ENCODE measurements around the gene SEMA6B. TPM values are rescaled to one million over a fixed set of nuclear protein-coding genes. Genes with fewer than 3 reads are reported as not detected.
"Not testable (repeated sequence)": the region's sequence is repeated elsewhere in the genome, so short reads cannot be mapped to it uniquely, and the experiment has no call there.

SEMA6B gene
- total RNA-seq, 2 experiments from 2014 or later: not detected

GRCh38 chr19:4577020-4577782, 17.7 kb upstream of the SEMA6B start:
- POLR2A ChIA-PET: no interaction called here
- CTCF ChIA-PET: interaction anchor here (1.6 to 3.2 kb wide), 3 partner anchors 52 to 59 kb away, joined by 4 to 21 read pairs (median 9); no protein-coding TSS in a partner anchor

GRCh38 chr19:4576016-4576933, 16.8 kb upstream of the SEMA6B start:
- POLR2A ChIA-PET: no interaction called here
- CTCF ChIA-PET: interaction anchor here (0.9 to 2.2 kb wide), 6 partner anchors 11 to 518 kb away, joined by 3 to 21 read pairs (median 4); no protein-coding TSS in a partner anchor

DNA sequence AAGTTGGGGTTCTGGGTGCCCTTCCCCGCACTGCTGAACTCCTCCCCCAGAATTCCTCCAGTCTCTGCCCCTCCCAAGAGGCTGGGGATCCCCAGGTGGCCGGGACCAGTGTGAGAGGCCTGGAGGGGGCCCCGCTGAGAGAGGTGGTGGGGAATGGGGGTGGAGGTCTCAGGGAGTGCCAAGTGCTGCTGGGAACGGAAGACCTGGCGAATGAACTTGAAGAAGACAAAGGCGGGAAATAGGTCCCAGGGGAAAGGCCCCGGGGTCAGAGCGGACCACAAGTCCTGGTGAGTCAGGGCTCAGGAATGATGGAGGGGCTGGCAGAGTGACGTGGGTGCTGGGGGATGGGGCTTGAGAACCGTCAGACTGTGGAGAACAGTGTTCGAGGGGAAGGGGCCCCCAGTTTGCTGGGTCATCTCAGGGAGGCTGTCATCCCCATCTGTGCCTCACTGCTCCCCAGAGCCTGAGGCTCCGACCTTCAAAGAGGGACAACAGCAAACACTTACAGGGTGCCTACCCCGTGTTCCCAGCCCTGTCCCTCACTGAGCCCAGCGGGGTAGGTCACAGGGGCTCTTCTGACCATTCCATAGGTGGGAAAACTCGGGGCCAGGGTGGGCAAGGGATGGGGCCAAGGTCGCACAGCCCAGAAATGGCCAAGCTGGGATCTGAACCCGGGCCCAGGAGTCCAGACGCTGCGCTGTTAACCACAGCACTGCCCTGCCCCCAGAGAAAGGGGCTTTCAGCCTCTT, 16.0 kb upstream of the SEMA6B start:
- CTCF ChIA-PET: interaction anchor here (0.7 to 2.2 kb wide), 7 partner anchors 12 to 517 kb away, joined by 3 to 21 read pairs (median 3); no protein-coding TSS in a partner anchor

GRCh38 chr19:4573682-4574081, 14.2 kb upstream of the SEMA6B start:
- ChIA-PET POLR2A (interaction anchor here (0.7 kb wide), 1 partner anchor 317 kb away, joined by 4 read pairs; no protein-coding TSS in a partner anchor), CTCF (interaction anchor here (0.7 to 3.1 kb wide), 2 partner anchors 60 to 1126 kb away, joined by 3 to 9 read pairs; no protein-coding TSS in a partner anchor)

More for the DNA sequence above, 16.0 kb upstream of the SEMA6B start:
- POLR2A ChIA-PET: no interaction called here

DNA sequence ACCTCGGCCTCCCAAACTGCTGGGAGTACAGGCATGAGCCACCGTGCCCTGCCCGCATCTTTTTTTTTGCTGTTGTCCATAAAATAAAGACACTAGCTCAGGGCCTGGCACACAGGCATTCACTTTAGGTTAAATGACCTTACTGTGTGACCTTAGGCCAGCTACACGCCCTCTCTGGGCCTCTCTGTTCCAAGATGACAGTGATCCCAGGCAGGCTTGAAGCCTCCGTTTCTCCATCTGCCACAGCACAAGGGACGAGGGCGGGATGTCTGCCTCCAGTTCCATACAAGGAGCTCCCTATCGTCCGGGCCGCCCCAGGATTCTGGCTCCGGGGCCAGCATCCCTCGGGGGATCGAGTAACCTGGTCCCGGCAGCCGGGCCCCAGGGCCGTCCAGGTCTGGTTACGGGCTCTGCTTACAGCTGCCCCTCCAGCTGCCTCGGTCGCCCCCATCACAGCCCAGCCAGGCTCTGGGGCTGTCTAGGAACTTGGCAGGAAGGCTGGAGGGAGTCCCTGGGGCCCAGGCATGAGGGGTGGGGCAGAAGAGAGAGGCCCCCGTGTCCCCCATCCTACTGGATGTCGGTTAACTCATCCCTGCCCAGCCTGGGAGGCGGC, 11.9 kb upstream of the SEMA6B start:
- CTCF ChIA-PET: interaction anchor here (0.7 to 6.3 kb wide), 5 partner anchors 22 to 66 kb away, joined by 3 to 44 read pairs (median 7); no protein-coding TSS in a partner anchor
- POLR2A ChIA-PET: no interaction called here

GRCh38 chr19:4570916-4571304, 11.4 kb upstream of the SEMA6B start:
- ChIA-PET CTCF (interaction anchor here (0.6 to 6.3 kb wide), 5 partner anchors 12 to 183 kb away, joined by 3 to 44 read pairs (median 6); partner anchors contain the start of gene SEMA6B), POLR2A (no interaction called here)

GRCh38 chr19:4570402-4570801, 10.9 kb upstream of the SEMA6B start:
- ChIA-PET POLR2A (no interaction called here), CTCF (interaction anchor here (0.6 to 6.3 kb wide), 6 partner anchors 11 to 307 kb away, joined by 3 to 44 read pairs (median 5); partner anchors contain the start of gene SEMA6B)

DNA sequence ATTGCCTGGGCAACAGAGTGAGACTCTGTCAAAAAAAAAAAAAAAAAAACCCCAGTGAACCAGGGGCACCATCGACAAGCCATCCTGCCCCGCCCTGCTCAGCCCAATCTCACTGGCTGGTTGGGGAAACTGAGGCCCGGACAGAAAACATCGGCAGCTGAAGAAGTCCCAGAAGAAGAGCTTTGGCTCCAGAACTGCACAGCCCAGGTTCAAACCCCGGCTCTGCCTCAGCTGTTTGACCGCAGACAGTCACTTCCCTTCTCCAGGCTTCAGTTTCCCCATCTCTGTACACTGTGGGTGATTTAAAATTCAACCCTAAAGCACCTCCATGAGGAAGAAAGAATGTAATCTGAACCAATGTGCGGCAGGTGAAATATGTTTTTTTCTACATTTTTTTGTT, 9.4 kb upstream of the SEMA6B start:
- POLR2A ChIA-PET: no interaction called here
- CTCF ChIA-PET: interaction anchor here (1.0 to 6.3 kb wide), 5 partner anchors 10 to 68 kb away, joined by 3 to 44 read pairs (median 5); partner anchors contain the start of gene SEMA6B

DNA sequence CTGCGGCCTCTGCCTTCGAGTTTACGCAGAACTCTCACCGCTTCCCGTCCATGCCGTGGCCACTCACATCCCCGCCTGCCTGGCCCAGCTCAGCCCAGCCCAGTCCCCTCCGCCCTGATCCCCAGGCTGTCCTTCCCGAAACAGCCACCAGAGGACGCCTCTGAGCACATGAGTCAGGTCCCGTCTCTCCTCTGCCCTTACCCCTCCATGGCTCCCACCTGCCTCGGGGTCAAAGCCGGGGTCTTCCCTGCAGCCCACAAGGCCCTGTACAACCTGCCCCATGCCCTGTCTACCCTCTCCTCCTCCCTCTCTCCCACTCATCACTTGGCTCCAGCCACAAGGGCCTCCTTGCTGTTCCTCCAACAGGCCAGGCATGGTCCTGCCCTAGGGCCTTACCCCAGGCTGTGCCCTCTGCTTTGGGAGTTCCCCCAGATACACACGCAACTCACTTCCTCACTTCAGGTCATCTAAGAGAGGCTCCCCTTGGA, 8.1 kb upstream of the SEMA6B start:
- POLR2A ChIA-PET: no interaction called here
- CTCF ChIA-PET: interaction anchor here (0.8 to 6.3 kb wide), 5 partner anchors 20 to 73 kb away, joined by 3 to 44 read pairs (median 4); no protein-coding TSS in a partner anchor

DNA sequence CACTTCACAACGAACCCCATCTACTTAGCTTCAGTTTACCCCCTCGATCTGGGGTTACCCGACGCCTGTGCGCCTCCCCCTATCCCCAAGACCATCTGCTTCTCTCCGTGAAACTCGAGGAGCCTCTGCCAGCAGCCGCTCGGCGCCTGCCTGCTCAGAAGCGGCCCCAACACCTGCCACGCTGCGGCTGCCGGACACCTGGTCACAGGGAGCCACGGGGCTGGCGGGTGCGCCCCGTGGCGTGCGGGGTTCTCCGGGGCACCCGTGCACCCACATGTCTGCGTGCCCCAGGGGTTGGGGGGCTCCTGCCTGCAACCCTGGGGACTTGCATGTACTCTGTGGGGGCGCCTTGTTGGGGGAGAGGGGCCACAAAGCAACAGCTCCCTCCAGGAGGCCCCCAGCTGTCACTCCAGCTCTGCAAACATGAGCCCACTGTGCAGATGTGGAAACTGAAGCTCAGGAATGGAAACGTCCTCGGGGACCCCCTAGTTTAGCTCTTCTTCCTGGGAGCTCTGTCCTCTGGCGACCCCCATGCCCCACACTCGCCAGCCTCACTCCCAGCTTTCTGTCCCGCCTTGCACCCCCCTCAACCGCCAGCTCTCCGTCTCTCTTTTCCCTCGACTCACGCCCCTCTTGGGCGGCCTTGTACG, 7.0 kb upstream of the SEMA6B start:
- ChIA-PET CTCF (interaction anchor here (0.6 to 6.3 kb wide), 5 partner anchors 44 to 74 kb away, joined by 3 to 44 read pairs (median 4); no protein-coding TSS in a partner anchor), POLR2A (interaction anchor here (0.5 kb wide), 1 partner anchor 145 kb away, joined by 4 read pairs; no protein-coding TSS in a partner anchor)

DNA sequence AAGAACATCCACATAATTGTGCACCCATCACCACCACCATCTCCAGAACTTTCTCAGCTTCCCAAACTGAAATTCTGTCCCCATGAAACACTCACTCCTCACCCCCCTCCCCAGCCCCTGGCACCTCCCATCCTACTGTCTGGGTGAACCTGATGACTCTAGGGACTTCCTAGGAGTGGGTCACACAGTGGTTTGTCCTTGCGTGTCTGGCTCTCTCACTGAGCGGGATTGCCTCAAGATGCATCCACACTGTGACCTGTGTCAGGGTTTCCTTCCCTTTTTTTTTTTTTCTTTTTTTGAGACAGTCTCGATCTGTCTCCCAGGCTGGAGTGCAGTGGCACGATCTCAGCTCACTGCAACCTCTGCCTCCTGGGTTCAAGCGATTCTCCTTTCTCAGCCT, 4.1 kb upstream of the SEMA6B start:
- POLR2A ChIA-PET, CTCF ChIA-PET: not testable (repeated sequence)

DNA sequence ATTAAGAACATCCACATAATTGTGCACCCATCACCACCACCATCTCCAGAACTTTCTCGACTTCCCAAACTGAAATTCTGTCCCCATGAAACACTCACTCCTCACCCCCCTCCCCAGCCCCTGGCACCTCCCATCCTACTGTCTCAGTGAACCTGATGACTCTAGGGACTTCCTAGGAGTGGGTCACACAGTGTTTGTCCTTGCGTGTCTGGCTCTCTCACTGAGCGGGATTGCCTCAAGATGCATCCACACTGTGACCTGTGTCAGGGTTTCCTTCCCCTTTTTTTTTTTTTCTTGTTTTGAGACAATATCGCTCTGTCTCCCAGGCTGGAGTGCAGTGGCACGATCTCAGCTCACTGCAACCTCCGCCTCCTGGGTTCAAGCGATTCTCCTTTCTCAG, 2.6 kb upstream of the SEMA6B start:
- CTCF ChIA-PET: not testable (repeated sequence)

GRCh38 chr19:4557971-4558941, 1.2 kb downstream of the SEMA6B start:
- ChIA-PET POLR2A (no interaction called here), CTCF (interaction anchor here (1.0 to 2.7 kb wide), 4 partner anchors 12 to 78 kb away, joined by 3 to 10 read pairs (median 4); no protein-coding TSS in a partner anchor)

More for the DNA sequence above, 2.6 kb upstream of the SEMA6B start:
- POLR2A ChIA-PET: not testable (repeated sequence)

DNA sequence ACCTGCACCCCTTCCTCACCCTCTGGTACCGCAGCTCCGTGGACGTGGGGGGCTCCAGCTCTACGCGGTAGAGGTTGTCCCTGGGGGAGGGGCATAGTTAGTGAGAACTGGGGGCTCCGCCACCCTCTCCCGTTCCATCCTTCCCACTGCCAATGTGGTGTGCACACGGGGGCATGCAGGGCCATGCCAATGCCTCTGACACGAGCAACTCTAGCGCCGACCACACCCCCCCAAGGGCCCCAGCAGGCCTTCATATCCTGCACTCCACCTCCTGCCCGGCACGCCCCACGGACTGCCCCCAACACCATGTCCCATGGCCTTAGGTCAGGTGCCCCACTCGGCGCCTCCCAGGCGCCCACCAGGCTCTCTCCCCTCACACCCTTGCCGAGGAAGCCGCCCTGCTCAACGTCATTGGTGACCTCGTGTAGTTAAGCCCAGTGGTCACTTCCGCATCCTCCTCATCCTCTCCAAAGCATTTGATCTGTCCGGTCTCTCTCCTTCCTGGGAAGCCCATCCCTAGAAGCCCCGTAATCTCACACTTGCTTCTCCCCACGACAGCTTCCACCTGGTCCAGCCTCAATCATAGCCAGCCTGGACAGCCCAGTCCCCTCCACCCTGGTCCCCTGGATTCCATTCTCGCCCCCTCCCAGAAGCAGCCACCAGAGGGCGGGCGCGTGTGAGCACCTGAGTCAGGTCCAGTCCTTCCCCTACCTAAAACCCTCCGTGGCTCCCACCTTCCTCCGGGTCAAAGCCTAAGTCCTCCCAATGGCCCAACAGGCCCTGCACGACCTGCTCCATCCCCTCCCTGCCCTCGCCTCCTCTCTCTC, 2.1 kb downstream of the SEMA6B start:
- CTCF ChIA-PET: no interaction called here

GRCh38 chr19:4556597-4557127, 2.8 kb downstream of the SEMA6B start:
- CTCF ChIA-PET: no interaction called here
- POLR2A ChIA-PET: no interaction called here

More for the DNA sequence above, 2.1 kb downstream of the SEMA6B start:
- POLR2A ChIA-PET: no interaction called here

Measured in activated CD8-positive, alpha-beta memory T cell treated with anti-CD3 and anti-CD28 coated beads for 36 hours (primary cell).